Esophagus mucosa (tissue), 1 donor: ENCODE measurements around the gene SMLR1. TPM values are rescaled to one million over a fixed set of nuclear protein-coding genes. Genes with fewer than 3 reads are reported as not detected.

Experiments used
- ATAC-seq: fragments of 200-7000 bp; cut with Tn5 transposase; one replicate; pipeline ENCODE4 v1.9.1; 2020
- total RNA-seq: library from RNA; stranded (reverse); gene quantifications from one replicate; pipeline ENCODE4 v1.2.4, GENCODE V29; 2023
- donor health status: DM: yes; HTN: yes; CAD: no.

SMLR1 gene
- total RNA-seq, 1 donor from 2014 or later, result not detected

DNA sequence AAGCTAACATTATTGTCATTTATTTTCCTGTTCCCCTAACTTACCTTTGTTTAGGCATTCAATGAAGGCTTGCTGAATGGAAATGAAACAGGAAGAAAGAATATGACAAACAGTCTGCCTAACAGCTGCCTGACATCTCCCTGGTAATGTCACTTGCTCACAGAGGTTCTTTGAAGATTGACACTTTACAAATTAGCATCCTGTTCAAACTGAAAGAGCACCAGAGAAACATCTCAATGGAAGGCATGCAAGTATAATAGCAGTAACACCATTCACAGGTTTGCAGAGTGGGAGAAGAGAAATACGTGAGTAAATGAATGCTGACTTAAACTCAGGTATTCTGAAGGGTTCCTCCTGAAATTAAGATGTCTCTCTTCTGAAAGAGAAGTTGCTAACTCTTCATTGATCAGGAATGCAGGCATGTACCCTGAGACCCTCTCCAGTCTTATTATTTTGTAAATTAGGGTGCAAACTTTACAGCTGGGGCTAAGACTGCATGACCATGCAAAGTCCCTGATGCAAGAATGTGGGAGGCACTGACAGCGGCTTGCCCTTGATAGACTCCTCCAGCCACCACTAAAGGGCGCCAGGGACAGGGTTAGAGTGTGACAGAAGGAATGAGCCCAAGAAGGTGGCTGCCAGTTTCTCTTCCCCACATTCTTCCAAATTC is 1.3 kb upstream of the SMLR1 start:
- no peak for ATAC-seq

- no peak for ATAC-seq
Observed at GRCh38 chr6:130826442-130827246, 562 bp upstream of the SMLR1 start.

DNA sequence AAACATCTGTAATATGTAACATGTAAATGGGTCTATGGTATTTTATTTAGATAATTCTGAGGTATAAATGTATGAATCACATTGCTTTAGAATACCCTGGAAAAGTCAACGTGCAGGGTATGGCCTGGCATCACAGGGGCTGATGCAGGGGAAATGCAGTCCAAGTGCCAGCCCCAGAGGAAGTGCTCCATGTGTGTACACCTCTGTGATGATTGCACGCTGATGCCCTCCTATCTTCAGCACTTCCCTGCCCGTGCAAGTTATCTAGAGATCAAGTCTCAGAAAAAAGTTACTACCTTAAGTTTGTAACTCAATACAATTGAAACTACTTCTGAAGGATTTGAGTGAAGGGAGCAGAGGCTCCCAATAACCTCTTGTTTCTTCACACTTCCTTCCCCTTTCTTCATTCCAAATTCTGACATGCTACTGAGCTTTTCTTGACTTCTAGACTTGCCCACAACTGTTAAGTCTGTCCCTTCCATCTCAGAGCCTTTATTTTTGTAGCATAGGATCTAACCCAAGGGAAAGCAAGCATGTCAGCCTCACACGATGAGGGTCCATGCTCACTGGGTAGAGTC is 2.2 kb downstream of the SMLR1 start:
- ATAC-seq, result no peak

DNA sequence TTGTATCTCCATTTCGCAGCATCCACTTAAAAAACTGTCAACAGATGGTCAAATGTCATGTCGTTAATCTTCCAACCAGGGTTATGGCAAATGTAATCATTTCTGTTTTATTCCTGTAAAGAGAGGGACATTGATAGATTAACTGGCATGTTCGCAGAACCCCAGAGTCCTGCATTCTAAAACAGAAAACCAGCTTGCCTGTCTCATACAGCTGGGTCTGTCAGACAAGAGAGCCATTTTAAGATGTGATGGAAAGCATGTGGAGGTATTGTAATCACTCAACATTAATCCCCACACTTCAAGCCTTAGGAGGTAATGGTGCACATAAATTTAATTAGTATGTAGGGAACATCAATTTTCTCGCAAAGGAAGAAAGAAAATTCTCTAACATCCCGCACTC is 4.4 kb downstream of the SMLR1 start:
- ATAC-seq, result no peak

GRCh38 chr6:130833569-130833968 is 6.4 kb downstream of the SMLR1 start:
- no peak for ATAC-seq

DNA sequence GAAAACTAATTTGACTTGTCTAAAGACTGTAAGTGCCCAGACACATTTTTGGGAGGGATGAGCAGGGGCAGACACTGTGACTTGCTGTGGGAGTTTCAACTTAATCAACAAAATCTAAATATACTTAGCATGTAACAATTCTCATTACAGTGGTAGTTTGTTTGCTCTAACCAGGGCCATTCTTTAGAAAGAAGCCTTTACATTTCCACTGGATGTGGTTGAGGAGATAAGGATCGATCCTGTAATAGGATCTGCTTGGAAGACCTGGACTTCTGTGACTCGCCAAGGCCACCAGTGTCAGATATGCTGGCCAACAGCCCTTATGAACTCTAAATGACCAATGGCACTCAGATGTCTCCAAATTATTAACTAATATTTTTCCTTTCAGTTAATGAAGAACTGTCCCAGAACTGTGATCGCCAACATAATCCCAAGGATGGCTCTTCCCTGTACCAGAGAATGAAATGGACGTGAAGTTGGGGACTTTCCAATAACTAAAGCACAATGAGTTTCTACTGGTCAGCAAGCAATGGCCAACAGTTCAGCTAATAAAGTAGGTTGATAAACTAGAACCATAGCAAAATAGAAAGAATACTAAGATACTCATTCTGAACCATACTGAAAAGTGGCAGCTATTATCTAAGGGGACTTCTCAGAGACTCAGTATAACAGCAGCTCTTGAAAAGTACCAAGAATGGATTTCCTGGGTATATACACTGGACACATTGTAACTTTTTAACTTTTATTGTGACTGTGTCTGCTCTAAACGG is 7.5 kb downstream of the SMLR1 start:
- ATAC-seq, result no peak

DNA sequence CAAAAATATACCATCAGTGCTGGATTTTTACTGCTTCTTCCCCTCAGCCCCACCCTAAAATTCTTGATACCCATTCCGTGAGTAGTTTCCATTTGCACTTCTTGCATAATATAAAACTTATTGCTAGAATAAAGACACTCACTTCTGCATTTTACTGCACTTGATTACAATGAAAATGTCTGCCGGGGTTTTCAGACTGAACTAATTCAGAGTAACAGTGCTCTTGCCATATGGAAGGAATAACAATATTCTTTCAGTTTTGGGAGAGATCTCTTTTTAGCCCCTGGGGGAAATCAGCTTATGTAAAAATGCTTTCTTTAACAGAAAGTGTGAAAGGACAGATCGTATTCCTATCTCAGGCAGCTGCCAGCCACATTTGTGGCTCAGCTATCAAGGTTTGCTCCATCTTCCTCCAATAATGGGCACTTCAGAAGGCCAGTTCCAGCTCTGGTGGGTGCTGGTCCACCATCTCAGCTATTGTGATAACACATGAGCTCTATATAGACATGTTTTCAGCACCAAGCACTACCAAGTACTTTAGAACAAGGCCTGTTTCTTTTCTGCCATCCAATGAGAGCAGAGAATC is 8.9 kb downstream of the SMLR1 start:
- ATAC-seq, result no peak

DNA sequence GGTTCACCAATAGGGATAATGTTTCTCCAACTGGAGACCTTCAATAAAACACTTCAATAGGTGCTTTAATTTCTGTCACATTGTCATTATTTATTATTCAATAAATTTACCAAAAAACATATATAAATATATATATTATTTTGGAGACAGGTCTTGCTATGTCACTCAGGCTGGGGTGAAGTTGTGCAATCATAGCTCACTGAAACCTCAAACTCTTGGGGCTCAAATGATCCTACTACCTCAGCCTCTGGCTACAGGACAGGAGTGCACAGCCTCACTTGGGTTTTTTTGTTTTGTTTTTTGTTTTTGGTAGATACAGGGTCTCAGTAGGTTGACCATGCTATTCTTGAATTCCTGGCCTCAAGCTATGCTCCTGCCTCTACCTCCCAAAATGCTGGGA is 9.9 kb downstream of the SMLR1 start:
- ATAC-seq, result no peak

DNA sequence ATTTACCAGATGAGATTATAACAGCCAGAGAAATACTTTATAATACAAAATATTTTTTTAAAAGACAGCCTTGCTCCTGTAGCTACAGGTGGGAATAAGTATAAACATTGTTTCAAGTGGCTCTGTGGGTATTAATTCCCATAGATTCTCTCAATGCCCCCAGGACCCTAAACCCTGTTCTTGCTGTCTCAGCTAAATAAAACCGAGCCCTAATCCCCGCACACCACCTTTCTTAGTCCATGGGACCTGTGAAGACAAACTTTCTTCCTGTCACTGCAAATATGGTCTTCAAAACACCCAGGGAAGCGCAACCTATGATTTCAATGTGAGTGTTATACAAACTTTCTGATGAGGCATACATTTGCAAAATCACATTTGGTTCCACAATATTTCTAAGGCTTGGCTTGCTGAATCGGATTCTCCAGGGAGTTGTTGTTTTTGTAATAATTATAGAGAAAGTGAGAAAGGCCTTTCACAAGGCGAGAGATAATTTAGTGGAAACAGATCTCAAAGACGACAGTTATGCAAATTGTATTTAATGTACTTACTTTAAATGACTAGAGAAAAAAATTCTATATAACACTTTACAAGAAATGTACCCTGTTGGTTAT is 11.1 kb downstream of the SMLR1 start:
- no peak for ATAC-seq

DNA sequence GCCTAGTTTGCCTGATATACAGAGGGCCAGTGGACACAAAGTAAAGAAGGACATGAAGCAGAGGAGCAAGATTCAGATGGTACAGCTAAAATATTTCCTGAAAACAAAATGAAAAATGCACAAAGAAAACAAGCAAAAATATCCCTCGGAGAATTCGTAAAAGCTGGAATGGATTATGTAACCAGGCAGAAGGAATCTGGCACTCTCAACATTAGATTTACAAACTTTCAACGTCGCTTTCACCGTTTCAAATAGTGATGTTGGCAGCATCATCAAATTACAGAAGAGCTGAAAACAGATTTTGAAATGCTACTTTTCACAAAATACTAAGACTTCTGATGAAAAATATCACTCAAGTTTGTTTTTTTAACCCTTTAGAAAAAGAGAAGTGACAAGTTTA is 11.7 kb downstream of the SMLR1 start:
- no peak for ATAC-seq

DNA sequence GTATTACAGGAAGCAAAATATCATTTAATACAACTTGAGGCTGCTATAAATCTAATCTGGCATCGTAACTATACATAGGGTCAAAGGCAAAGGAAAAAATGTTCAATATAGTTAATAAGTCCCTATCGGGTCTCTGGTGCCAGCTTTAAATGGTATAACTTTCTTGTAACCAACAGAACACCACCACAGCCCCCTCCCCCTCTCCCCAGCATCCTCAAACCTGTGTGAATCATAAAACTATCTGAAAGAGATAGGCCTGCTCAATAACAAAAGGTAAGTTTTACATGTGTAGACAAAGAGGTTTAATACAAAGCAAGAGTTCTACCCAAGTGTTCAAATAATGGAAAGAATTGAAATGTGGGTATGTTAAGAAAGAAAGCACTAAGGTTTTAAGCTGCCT is 12.2 kb downstream of the SMLR1 start:
- ATAC-seq, result no peak

- ATAC-seq, result no peak
Observed at GRCh38 chr6:130840050-130840449, 12.8 kb downstream of the SMLR1 start.

GRCh38 chr6:130841128-130841728 is 14.0 kb downstream of the SMLR1 start:
- ATAC-seq, result no peak

GRCh38 chr6:130843575-130844320 is 16.5 kb downstream of the SMLR1 start:
- peak; percentile 65 for ATAC-seq

- ATAC-seq, result no peak
Observed at GRCh38 chr6:130846501-130846900, 19.3 kb downstream of the SMLR1 start.

GRCh38 chr6:130847001-130847910 is 20.1 kb downstream of the SMLR1 start:
- no peak for ATAC-seq

DNA sequence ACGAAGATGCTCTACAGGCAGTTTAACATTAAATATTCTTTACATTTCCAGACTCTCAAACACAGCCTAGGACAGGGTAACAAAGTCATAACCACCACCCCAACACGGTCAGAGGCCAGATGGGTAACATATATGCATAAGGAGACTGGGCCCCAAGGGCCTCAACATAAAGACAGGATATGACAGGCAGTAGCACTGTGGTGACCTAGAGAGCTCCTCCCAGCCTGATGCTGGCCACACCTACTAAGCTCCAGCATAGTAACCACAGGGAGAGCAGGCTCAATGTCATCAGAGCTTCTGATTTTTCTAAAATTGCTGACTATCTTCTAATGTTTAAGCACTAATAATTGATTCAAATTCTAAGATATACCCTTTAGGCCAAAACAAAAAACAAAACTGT is 21.7 kb downstream of the SMLR1 start:
- peak; percentile 51 for ATAC-seq

GRCh38 chr6:130849594-130849993 is 22.4 kb downstream of the SMLR1 start:
- no peak for ATAC-seq

DNA sequence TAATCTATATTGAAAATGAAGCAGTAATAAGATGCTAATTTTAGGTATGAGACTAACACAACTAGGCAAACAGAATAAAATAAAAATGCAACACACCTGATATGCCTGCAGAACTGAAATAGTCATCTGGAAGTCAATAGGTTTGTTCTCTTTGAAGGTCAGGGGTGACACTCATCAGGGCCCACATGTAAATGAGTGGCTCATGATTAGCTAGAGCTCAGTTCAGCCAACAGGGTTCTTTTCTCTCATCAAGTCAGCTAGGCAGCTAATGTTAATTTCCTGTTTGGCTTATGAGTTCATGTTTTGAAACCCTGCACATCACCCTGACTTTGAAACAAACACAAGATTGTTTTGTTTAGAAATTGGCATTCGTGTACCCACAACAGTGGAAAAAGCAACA is 23.8 kb downstream of the SMLR1 start:
- no peak for ATAC-seq
